Measurements from ENCODE around the gene DCPS.

DCPS gene

DNA sequence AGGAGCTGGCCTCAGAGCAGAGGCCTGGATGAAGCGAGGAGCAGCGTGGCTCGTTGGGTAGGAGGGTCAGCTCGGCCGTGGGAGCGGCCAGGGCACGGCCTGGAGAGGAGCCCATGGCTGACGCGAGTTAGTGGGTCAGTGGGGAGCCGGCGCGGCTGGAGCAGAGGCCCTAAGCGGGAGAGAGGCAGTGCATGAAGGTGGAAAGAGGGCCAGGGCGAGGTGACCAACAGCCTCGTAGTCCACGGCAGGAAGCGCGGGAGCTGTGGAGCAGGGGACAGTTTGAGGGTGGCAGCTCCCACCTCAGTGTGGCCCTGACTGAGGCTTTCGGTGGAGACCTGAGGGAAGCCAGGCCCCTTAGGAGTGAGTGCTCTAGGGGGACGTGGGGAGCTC, 24.1 kb downstream of the DCPS start:
- no peak for DNase-seq (ENCODE audit: low read depth in 2 of 2)

GRCh38 chr11:126328444-126328843, 24.6 kb downstream of the DCPS start:
- no peak for DNase-seq (ENCODE audit: low read depth in 2 of 2)

GRCh38 chr11:126328938-126329643, 25.2 kb downstream of the DCPS start:
- DNase-seq (ENCODE audit: low read depth in 2 of 2) = no peak

DNA sequence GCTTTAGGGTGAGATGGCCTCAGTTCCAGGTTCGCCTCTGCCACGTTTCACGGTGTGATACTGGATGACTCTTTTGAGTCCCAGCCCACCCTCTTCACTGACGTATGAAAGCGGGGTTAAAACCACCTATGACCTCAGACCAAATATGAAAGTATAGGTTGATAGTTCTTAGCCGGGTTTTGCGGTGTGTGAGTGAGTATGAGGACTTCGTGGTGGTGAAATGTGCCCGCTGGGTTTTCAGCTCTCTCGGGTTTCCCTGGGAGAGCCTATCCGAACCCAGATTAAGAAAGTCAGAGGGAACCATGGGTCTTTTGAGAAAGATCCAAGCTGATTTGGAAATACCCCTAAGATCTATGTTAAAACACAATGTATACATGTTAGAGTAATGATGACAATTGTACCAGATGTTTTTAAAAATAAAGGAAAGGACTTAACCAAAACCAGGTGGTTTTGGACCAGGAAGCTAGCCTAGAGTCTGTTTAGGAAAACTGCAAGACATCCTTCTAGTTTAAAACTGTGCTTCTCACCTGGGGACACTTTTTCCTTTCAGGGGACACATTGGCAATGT, 25.9 kb downstream of the DCPS start:
- DNase-seq (ENCODE audit: low read depth in 2 of 2) = no peak

- no peak for DNase-seq (ENCODE audit: low read depth in 2 of 2)
Measured at GRCh38 chr11:126331286-126331685, 27.4 kb downstream of the DCPS start.

DNA sequence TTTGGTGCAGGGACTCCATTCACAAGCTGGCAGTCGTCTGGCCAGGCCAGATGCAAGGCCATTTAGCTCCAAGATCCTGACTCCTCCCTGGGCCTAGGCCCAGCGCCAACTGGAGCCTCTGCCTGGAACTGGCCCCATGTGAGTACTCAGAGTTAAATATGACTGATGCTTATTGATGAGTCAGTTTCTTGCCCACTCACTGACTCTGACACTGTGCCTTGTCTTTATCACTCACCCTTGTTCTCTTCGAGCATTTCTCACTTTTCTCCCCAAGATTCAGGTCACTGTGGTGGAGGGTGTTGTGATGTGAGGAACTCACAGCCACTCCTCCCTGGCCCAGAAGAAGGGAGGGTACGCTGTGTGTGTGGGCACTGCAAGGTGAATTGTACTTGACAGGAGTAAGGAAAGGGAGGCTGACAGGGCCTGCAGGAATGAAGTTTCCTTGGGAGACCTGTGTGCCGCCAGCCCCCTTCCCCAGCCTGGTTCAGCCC, 28.4 kb downstream of the DCPS start:
- no peak for DNase-seq (ENCODE audit: low read depth in 2 of 2)

DNA sequence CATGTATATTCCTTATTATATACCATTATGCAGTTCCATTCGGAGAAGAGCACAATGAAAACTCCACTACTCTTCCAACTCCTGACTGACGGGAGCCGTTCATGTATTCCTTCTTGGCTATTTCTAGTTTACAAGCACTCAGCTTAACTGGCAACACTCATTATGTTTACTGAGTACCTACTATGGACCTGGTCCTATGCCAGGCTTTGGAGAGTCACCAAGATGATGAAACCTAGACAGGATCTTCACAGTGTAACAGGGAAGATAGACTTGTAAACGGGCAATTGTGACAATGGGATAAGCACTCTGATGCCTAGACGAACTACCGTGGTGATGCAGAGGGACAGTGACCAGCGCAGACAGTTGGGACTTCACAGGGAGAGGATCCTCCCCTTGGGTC, 29.3 kb downstream of the DCPS start:
- DNase-seq (ENCODE audit: low read depth in 2 of 2) = no peak

GRCh38 chr11:126334659-126335462, 31.0 kb downstream of the DCPS start:
- DNase-seq (ENCODE audit: low read depth in 2 of 2) = no peak

GRCh38 chr11:126335463-126335760, 31.6 kb downstream of the DCPS start:
- no peak for DNase-seq (ENCODE audit: low read depth in 2 of 2)

- DNase-seq (ENCODE audit: low read depth in 2 of 2) = no peak
Measured at GRCh38 chr11:126336138-126336541, 32.3 kb downstream of the DCPS start.

DNA sequence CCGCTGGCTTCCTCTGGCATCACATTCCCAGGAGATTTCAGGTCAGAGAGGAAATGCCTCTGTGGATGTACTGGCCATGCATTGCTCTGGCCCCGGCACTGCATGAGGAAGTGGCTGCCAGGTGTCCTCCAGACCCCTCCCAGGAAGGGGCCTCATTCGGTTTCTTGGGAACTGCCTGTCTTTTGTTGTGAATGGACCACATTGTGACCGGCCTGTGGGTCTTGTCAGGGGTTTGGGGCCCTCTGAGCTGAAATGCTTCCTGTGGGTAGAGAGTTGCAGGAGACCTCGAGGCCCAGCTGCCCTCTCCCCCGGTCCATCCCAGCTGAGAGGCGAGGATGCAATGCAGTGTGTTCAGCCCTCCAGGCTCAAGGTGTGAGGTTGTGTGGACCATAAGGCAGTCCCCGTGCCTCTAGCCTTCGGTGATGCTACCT, 32.8 kb downstream of the DCPS start:
- DNase-seq (ENCODE audit: low read depth in 2 of 2) = no peak

DNA sequence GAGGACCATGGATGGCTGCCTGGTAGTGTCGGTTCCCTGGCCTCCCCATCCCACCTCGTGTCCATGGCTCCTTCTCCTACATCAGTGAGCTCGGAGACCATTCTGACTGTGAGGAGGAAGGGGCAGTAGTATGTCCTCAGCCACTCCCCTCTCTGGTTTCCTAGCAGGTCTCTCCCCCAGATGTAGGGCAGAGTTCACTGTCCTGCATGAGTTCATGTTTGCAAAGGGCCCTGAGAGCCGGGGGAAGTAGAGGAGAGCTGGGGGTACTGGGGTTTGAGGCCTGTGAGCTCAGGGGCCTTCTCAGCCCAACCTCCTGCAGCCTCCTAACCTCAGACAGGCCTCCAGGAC, 33.2 kb downstream of the DCPS start:
- no peak for DNase-seq (ENCODE audit: low read depth in 2 of 2)

- no peak for DNase-seq (ENCODE audit: low read depth in 2 of 2)
Measured at GRCh38 chr11:126337474-126338241, 33.8 kb downstream of the DCPS start.

DNA sequence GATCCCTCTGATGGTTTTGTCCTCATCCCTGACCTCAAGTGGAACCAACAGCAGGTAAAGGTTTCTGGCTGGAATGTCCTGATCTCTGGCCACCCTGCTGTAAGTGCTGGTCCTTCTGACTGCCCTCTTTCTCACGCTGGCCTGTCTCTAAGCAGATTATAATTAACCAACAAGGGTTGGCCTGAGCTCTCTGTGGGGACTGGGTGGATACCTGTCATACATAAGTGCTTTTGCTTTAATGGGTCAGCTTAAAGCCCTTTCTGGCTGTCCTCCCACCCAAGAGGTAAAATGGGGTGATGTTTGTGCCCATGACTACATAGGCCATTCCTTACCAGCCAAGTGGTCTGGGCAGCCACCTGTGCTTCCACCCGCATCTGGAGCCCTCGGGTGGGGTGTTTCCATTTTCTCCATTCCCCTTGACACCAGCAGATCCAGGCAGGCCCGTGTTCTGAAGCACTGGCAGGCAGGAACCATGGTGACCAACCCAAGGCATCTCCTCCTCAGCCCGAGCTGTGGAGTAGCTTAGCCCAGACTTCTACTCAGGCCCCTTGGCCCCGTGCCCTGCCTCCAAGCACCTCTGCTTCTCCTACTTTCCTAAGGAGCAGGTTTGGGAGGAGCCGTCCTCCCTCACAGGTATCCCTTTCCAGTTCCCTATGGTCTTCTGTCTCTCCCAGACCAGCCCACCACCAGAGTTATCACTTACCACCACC, 34.6 kb downstream of the DCPS start:
- no peak for DNase-seq (ENCODE audit: low read depth in 2 of 2)

- DNase-seq (ENCODE audit: low read depth in 2 of 2) = no peak
Measured at GRCh38 chr11:126339073-126339862, 35.4 kb downstream of the DCPS start.

DNA sequence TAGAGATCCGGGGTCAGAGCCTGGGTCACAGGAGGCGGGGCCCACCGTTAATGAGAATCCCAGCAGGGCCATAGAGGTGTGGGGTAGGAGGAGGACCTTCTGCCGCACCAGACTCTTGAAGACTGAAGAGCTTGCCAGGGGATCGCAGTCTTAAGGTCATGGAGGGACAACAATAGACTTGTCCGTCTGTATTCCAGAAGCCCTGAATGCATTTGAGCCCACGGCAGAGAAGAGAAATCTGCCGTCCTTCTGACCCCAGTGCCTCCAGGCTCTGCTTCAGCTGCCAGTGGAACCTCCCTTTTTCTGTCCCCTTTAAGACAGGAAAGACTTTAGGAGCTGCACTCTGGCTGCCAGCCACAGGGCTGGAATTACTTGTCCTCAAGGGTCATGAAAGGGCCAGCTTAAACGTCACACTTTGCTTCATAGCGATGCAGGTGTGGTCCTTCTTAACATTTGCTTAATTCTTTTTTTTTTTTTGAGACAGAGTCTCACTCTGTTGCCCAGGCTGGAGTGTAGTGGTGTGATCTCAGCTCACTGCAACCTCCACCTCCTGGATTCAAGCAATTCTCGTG, 36.1 kb downstream of the DCPS start:
- DNase-seq (ENCODE audit: low read depth in 2 of 2) = no peak

DNA sequence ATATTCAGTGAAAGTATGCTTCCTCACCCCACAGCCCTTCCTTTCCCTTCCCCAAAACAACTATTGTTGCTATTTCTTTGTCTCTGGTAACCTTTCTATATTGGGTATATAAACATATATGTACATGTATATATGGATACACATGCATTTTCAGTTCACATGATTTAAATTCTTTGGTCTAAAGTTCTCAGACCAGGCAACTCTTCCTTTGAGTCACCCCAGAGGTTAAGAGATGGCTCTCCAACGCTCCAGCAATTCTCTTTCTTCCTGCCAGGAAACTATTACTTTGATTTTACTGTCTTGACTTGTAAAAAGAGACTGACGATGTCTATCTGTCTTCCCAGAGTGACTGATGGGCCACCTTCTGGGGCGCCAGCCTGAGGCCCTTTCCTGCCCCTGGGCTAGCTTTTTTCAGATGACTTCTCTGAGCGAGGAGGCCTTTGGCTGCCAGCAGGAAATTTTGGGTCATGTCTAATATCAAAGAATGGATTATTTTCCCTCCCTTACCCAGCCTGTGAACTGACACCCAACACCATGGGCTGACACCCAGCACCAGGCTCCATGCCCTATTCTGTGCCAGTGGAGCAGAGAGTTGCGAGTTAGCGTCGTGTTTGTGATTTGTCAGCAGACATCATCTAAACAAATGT, 37.2 kb downstream of the DCPS start:
- DNase-seq (ENCODE audit: low read depth in 2 of 2) = no peak

DNA sequence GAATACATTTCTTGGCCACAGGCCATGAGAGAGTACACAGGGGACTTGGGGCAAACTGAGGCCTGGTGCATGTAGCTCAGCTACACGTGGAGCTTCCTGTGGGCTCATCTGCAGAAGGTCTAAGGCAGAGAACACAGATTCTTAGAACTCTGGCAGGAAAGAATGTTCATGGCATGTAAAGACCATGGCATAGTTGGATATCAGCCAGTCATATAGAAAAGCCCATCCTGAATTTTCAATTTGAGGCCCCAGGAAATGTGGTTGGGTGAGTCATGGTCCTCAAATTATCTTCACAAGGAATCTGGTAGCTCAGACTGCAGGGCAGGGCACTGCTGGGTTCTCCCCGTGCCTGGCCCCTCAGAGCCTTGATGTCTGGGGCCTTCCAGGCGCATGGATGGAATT, 37.9 kb downstream of the DCPS start:
- DNase-seq (ENCODE audit: low read depth in 2 of 2) = no peak

DNA sequence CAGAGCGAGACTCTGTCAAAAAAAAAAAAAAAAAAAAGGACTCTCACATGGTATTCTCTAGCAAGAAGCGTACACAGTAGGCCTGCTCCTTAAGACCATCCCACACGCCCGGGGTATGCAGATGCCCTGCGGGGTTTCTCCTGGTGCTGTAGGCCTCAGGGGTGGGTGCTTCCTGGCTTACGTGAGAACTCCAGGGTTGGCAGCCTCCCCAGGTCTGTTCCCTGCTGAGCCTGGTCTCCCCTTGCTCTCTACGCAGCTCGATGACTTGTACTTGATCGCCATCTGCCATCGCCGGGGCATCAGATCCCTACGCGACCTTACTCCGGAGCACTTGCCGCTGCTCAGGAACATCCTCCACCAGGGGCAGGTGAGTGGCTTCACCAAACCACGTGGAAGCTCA, 39.2 kb downstream of the DCPS start:
- DNase-seq (ENCODE audit: low read depth in 2 of 2) = no peak

All from stimulated activated CD4-positive, alpha-beta T cell treated with anti-CD3 and anti-CD28 coated beads, Interleukin-4, amount 100 ng/mL, for 48 hours (primary cell).